Measurements from ENCODE around the gene FZD7.
A peak's percentile ranks its signal among the peaks of the same experiment; 100 is the strongest.

Gene FZD7

GRCh38 chr2:202033317-202034248 lies at the start of gene FZD7:
Gene FZD7, plus strand, starts transcription at chr2:202033855. Its CDS starts 793 bp downstream, at chr2:202034648.
- peak within 1 kb of the TSS; percentile 52 for H3K27ac ChIP-seq

GRCh38 chr2:201984333-201984732 lies 49.3 kb upstream of the FZD7 start:
- TF ChIP-seq CTCF (conservative IDR thresholded peaks at IDR 0.05), result no peak
- no peak for TF ChIP-seq ZFX (IDR thresholded peaks at IDR 0.05)

More at GRCh38 chr2:202033317-202034248, at the start of gene FZD7:
- TF ChIP-seq ZFX (IDR thresholded peaks at IDR 0.05) (no peak), CTCF (conservative IDR thresholded peaks at IDR 0.05) (peak; percentile 17)

GRCh38 chr2:201984800-201985525 lies 48.7 kb upstream of the FZD7 start:
- TF ChIP-seq ZFX (IDR thresholded peaks at IDR 0.05), result no peak
- no peak for TF ChIP-seq CTCF (conservative IDR thresholded peaks at IDR 0.05)
- H3K27ac ChIP-seq, result no peak overlapping the region

More at GRCh38 chr2:201984333-201984732, 49.3 kb upstream of the FZD7 start:
- H3K27ac ChIP-seq, result no peak overlapping the region

- no peak overlapping the region for H3K27ac ChIP-seq
- no peak for TF ChIP-seq ZFX (IDR thresholded peaks at IDR 0.05)
- TF ChIP-seq CTCF (conservative IDR thresholded peaks at IDR 0.05), result no peak
Observed at GRCh38 chr2:201985728-201986462, 47.8 kb upstream of the FZD7 start.

GRCh38 chr2:201986463-201986735 lies 47.3 kb upstream of the FZD7 start:
- H3K27ac ChIP-seq, result no peak overlapping the region
- TF ChIP-seq CTCF (conservative IDR thresholded peaks at IDR 0.05) (no peak), ZFX (IDR thresholded peaks at IDR 0.05) (no peak)

- H3K27ac ChIP-seq, result no peak overlapping the region
- TF ChIP-seq ZFX (IDR thresholded peaks at IDR 0.05) (no peak), CTCF (conservative IDR thresholded peaks at IDR 0.05) (no peak)
Observed at GRCh38 chr2:201987426-201987825, 46.2 kb upstream of the FZD7 start.

All from C4-2B (cell line).